Hepatocyte (in vitro differentiated cells): ENCODE results near the gene ZNF888.

Source experiments
- EZH2 ChIP-seq: fragments of 200-600 bp; sonication (generic); IDR thresholded peaks from 2 replicates; pipeline ENCODE4 v1.6.1; 2016; ENCODE audit warnings: antibody characterized with exemption, mild to moderate bottlenecking, borderline replicate concordance
- TF ChIP-seq, protein P1 (sequence below): fragments of 200-600 bp; sonication (generic); IDR thresholded peaks from 2 replicates; pipeline ENCODE4 v1.5.1; 2016; ENCODE audit warnings: antibody characterized with exemption, mild to moderate bottlenecking; ENCODE audit not compliant: poor library complexity

DNA sequence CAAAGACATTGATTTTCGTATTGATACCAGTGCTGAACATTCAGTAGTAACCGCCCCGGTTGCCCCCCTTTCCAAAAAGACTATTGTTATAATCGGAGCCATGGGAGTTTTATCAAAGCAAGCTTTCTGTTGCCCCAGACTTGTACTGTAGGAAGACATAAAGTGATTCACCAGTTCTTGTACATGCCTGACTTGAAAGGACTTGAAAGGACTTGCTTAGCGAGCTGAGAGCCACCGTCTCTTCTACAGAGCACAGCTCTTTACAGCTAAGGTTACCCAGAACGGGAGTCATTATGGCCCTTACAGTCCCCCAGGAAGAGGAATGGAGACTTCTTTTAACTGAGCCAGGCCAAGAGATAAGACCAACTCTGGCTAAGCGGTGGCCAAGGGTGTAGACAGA lies 34.4 kb upstream of the ZNF888 start:
- TF ChIP-seq, protein P1, sequence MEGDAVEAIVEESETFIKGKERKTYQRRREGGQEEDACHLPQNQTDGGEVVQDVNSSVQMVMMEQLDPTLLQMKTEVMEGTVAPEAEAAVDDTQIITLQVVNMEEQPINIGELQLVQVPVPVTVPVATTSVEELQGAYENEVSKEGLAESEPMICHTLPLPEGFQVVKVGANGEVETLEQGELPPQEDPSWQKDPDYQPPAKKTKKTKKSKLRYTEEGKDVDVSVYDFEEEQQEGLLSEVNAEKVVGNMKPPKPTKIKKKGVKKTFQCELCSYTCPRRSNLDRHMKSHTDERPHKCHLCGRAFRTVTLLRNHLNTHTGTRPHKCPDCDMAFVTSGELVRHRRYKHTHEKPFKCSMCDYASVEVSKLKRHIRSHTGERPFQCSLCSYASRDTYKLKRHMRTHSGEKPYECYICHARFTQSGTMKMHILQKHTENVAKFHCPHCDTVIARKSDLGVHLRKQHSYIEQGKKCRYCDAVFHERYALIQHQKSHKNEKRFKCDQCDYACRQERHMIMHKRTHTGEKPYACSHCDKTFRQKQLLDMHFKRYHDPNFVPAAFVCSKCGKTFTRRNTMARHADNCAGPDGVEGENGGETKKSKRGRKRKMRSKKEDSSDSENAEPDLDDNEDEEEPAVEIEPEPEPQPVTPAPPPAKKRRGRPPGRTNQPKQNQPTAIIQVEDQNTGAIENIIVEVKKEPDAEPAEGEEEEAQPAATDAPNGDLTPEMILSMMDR: no peak
- no peak for TF ChIP-seq EZH2
